Activated CD8-positive, alpha-beta memory T cell treated with anti-CD3 and anti-CD28 coated beads, Interleukin-2, amount 50 U/mL, for 1 hour (primary cell): ENCODE data around the gene STK39.

Source experiments
- DNase-seq: peaks from one replicate; pipeline ENCODE4 v3.0.0-alpha.2; 2020; ENCODE audit errors: extremely low read depth

STK39 gene

DNA sequence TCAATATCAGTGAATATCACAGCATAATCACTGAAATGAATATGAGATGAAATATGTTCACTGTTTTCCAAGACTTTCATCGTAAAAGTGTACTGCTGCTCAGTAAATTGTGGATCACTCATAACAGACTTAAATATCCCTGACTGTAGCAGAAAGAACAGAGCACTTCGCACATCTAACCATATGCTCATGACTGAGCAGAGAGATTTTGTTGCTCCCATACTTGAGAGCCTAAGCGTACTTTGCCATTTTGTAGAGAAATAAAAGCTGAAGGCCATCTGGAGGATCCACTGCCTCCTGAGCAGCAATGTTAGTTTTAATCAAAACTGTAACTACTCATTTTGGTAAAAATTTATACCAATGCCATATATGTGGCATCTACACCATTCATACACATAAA, 243.5 kb downstream of the STK39 start:
- DNase-seq: no peak

DNA sequence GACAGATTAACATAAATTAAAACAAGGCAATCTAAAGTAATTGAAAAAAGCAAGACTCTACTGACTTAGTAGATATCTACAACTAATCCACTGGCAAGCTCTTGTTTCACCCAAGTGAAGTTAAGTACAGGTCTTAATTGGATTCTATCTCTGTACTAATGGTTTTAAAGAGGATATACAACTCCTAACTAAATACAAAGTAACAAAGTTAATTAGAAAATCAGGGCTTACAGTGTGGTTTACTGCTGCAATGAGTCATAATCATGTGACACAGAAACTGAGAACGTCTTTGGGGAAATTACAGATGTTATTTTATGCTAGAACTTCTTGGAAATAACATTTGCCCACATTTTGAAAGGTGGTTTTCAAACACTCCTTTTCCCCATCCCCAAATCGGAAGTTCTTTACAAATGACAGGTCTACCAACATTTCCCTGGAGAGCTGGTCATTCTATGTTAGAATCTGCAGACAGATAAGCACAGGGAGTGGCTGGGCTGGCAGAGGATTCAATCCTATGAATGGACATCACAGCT, 245.3 kb downstream of the STK39 start:
- no peak for DNase-seq

DNA sequence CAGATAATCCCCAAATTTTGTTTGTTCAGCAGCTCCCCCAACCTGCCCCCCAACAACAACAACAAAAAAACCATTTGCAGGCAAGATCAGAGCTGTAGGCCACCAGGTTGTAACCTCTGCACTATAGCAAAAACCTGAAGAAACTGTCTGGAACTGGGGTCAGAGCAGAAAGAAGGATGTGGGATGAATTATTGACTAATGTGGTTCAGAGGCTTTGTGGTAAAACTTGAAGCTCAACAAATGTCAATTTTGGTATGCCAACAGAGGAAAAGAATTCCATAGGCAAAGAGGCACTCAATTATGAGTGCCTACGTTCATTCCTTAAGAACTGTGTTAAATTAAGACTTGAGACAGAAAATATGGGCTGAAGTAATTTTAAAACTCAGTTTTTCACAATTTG, 255.1 kb downstream of the STK39 start:
- DNase-seq: no peak

DNA sequence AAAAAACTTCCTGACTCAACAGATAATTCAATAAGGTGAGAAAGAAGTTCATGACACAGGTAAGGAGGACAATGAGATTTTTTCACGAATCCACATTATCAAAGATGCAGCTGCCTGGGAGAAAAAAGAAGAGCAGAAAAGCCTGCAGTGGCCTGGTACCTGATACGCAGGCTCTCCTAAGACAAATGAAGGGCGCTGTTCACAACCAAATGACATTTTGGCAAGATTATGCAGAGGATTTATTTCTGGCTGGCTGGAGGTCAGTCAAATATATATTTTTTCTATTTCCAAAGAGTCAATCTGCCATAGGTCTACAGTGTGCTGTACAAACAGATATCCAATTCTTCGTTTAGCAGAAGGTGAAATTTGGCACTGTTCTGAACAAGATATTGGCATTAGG, 257.3 kb downstream of the STK39 start:
- DNase-seq: no peak

DNA sequence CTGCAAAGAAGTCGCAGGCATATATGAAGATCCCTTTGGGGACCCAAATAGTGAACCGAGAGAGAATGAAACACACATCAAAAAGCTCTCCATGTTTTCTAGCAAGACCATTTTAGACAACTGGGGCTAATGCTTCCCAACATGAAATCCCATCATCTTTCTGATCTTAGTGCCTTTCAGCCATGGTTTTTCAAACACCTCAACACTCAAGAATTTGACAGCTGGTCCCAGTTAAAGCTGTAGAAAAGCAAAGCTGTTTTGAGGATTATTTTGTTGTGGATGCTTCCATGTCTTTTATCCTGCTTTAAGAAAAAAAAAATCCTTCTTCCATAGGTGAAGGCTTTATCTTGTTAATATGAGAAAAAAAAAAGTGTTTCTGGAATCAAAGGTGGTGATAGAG, 259.1 kb downstream of the STK39 start:
- DNase-seq: no peak

DNA sequence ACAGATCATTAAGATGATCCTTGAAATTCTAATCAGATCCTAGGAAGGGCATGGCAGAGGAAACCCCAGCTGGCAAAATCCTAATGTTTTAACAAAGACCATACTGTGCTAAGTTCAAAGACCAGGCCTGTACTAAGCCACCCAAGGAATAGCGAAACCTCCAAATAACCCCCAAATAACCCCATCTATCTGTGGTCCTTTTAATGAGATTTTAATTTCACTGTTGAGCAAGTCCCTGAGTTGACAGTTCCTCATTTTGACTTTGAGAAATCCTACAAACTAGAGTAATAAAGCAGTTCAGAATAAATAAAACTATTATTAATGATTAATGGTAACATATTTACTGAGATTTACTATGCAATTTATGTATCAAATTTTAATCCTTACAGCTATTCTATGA, 259.8 kb downstream of the STK39 start:
- DNase-seq: no peak

DNA sequence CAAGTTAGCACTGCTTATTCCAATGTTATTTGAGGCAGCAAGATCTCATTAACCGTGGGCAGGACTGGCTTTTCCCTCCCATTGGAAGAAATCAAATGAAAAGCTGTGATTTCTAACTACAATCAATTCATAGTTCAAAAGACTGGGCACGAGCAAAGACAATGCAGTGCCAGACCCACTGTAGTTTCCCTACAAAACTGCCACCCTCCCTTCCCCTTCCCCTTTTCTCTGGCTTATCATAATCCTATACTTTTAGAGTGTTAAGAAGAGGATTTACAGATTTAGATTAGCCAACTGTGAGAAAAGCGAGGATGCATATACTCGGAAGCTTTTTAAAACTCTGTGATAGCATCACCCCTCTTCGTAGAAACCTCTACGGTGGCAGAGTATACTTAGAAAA, 260.4 kb downstream of the STK39 start:
- DNase-seq: no peak

DNA sequence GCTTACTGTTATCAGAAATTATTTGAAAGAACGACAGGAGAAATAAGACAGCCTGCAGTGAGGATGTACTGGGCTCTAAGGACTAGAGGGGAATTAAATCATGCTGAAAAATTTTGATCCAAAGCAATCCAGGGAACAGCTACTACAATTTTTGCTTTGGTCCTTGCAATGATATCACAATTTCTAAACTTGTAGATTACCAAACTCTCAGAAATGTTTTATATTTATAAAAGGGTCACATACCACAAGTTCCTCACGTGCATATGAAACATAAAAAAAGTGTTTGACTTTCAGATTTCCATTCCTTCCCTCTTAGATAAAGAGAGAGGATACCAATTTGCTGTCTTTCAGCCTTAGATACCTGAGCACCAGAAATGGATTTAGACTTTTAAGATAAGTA, 261.2 kb downstream of the STK39 start:
- DNase-seq: no peak

DNA sequence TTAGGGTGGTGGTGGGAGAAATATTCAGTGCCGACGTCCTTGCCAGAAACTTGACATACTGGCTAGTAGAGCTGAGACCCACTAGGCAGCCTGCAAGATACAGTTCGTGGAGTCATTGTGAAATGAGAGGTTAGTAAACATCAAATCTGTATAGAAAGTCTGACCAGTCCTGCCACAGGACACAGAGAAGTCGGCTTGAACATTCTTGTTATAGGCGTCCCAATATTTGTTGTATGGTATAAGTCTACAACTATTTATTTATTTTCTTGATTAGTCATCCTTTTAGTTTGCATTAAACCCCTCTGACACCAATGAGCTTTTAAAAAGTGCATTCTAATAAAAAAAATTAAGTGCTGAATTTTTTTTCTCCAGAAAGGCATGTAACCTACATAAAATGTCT, 265.4 kb downstream of the STK39 start:
- DNase-seq: no peak

DNA sequence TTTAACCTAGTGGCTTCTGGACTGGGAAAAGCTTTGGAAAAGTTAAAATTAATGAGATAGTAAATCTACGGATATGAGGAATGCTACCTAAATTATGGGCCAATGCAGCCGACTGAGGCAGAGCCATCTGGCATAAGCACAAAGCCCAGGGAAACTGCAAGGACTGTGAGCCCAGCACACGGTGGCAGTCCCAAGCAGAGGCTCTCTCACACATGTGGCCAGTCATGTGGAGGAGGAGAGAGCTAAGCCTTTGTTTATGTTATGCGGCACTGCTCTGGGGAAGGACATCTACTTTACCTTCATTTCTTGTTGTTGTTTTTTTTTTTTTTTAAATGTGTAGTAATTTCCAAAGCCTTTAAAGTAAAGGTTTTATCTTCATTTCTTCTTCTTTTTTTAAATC, 267.0 kb downstream of the STK39 start:
- no peak for DNase-seq

DNA sequence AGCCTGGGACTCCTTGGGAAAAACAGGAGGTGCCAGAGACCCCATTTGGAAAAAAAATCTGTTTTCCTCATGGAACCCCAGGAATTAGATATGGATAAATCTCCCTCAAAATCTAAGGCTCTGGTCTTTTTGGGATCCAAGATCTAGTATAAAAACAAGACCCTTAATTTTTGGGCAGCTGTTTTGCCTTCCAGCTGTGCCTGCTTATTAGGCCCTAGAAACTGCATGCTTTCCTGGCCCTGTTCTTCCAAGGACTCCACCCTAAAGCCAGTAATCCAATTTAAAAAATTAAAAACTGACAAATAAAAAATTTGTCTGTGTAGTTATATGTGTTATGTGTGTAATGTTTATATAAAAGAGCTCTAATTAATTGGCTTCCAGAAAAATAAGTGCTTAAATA, 274.6 kb downstream of the STK39 start:
- no peak for DNase-seq

DNA sequence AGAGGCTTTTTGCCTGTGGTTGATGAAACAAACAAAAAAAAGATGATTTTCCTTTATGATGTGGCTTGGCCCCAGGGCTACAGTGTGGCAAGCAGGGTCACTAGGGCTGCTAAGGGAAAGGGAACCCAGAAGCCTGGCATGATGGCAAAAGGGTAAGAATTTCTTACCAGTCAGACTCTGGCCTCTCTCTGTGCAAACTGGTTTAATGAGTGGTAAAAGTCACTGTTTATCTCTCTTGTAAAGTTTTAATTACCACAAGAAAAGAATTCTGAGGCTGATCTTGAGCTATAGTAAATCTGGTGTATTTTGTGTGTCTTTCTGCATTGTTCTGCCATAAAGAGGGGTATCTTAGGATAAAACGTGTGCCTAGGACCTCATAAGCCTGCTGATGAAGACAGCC, 275.4 kb downstream of the STK39 start:
- no peak for DNase-seq

DNA sequence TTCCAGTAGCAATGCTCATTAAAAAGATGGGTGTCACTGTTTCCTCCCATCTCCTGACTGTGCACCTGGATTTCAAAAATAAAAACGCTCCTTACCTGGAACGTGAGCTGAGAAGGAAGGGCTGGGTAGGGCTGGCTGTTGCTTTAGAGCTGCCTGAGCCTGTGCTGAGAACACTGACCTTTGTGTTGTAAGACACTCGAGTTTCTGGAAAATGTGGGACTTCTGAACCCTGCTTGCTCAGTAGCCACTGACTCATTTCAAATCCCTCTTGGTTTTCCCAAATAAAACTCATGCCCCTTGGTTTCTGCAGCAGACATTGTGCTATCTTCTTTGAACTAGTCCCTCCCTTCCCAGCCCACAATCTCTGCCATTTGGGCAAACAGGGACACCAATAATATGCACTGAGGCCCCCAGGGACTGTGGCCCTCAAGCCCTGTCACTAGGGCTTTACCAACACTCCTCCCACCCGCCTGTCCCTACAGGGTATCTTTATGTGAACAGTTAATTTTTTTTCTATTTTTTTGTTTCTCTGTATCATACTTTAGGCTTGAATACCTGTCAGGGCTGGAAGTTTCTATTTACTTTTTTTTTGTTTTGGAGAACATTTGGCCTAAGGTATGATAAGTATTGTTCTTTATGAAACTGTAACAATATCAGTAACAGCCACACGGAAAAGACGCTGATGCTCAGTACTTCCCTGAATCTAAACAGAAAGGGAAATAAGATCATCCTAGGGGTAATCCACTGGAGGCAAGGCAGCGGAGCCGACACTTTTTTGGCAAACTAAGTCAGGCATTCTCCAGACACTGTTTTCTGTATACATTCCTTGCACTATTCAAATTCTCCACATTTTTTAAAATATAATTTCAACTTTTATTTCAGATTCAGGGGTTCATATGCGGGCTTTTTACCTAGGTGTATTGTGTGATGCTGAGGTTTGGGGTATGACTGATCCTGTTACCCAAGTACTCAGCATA, 280.2 kb downstream of the STK39 start:
- DNase-seq: no peak

DNA sequence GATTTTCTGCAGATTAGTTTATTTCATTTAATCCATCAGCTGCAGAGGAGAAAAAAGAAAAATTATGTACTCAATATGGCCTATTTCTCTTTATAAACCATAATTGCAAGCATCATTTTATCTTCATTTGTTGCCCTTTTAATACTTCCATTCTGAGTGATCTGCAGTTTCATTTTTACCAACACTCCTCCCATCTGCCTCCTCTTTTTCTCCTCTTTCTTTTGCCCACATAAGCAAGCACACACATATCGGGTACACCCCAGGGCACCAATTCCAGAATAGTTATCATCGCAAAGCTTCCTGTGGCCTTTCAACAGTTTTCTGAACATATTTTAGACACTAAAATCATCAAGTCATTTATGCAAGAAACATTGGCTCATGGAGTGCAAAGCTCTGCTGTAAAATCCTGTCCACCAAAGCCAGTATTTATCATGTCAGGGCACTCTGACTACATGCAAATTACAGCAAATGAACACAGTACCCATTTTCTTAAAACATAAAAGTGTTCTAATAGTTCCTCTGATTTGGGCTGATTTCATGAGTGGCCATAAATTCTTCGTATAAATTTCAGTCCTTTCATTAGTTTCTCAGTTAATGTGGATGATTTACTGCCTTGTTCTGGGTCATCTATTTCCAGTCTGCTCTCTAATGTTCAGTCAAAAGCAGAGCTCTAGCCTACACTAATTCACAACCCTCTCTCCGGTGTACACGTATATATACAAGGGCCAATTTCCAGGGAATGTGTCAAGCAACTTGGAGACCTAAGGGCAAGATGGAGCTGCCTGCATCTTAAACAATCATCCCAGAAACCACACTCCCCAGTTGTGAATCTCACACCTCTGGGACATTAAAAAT, 281.3 kb downstream of the STK39 start:
- DNase-seq: no peak

DNA sequence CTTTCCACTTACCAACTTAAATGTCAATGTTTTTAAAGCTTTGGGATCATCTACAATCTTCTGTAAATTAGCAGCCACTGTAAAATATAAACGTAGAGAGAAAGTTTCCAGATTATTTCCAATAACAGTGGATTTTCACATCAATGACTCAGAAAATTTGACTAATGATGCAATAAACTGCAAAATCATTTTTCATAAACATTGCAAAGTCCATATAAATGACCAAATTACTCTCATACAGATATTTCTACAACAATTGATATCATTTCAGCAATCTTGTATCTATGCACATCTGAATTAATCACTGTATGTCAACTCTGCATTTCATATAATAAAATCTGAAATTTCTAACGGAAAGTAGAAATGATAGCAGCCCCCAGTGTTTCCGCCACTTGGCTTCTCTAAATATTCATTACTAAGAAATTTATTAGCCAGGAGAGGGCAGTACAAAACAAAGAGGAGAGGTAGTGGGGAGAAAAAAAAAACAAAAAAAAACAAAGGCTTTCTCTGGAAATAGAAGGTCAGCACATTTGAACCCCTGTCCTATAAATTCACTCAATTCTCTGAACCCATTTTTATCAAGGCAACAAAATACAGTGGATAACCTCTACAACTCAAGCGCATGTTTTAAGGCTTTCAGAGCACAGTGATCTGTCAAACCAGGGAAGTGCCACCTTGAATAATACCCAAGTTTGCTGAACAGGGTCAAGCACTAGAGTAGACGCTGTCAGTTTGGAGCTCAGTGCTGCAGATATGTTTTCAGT, 282.6 kb downstream of the STK39 start:
- no peak for DNase-seq

DNA sequence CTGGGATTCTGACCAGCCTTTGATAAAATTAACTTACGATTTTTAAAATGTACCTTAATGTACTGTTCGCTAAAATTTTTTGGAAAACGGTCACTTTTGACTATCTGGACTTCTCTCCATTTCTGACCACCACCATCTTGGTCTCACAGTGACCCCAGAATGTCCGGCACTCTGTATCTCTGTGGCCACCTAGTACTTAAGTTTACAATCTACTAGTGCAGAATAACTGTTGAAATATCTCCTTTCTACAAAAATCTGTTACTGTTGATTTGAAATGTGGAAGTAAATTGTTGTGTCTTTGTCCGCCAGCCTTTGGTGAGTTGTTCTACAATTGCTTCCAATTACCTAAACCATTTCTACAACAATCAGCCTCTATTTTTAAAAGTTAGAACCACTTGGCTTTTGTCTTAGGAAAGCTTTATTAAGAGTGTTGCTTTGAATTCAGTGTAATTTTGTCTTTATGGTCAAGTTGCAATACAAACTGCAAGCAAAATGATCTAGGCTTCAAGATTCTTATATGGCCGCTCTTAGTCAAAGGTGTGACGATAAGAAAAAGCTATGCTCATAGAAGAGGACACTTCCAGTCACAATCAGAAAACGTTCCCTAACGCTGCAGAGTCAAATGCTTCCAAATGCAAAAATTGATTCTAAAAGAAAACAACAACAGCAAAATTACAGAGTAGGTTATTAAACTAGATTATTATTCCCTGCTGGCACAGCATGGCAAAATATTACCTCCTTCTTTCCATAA, 283.3 kb downstream of the STK39 start:
- DNase-seq: no peak

DNA sequence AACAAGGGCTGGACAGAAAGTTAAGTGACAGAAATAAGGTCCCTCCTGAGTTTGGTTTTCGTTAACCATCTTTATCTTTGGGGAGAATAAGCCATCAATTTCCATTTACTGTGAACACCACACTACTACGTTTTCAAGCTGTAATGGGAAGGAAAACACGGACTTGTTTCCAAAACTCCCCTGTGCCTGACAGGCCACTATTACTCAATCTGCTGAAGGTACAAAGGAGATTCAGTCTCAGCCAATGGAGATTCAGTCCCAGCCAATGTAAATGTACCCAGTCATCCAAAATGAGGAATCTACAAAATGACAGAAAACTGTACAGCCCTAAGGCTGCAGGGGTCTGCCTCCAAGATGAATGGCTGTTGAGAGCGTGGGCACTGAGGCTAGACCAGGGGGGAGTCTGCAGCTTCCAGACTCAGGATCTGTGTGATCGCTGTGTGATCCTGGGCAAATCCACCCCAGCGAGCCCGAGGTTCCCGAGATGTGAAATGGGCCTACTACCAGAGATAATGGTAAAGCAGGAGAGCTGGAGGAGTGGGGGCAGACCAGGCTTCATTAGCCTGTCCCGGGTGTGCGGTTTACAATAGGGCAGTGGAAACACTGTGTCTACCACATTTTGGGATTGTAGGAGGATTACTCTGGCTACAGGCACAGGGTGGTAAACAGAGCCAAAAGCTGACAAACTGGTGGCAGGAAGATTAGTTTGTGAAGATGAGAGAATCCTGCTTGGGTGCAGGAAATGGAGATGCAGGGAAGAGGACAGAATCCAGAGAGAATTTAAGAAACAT, 284.8 kb downstream of the STK39 start:
- no peak for DNase-seq

DNA sequence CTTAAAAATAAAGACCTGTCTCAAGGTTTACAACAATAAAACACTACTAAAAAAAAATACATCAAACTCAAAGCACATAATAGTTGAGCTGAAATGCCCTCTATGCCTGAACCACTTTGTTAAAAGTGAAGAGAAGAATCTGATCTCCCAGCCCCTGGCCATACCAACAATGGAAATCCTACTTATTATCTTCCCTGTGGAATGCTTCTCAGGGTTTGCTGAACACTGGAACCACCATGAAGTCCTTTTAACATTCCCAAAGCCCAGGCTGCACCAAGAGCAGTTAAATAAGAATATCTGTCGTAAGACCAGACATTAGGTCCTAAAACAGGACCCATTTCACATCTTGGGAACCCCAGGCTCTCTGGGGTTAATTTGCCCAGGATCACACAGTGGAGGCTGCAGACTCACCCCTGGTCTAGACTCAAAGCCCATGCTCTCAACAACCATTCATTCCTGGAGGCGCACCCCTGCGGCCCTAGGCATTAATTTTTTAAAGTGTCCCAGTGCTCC, 285.8 kb downstream of the STK39 start:
- DNase-seq: no peak

DNA sequence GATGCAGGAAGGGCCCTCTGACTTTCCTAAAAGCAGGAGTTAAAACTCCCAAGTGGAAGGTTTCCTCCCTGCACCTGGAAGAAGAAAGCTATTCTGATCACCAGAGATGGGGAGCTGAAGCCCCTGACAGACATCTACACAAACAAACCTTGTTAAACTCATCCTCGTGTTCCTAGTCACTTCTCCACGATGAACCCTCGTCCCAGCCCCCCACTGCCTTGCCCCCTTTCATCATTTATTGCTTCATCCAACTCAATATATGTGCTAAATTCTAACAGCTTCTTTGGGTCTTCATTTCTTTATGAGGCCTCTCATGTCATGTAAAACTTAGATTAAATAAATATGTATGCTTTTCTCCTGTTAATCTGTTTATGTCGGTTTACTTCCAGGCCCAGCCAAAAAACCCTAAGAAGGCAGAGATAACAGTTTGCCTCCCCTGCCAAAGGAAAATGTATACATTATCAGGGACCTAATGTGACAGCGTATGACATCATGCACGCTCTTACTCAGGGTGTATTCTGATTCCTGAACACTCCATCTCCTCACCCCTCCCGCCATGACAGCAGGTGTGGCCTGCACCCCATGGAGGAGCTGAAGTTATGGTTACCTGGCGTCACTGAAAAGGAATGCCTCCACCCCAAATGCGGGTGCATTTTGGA, 287.2 kb downstream of the STK39 start:
- DNase-seq: no peak

DNA sequence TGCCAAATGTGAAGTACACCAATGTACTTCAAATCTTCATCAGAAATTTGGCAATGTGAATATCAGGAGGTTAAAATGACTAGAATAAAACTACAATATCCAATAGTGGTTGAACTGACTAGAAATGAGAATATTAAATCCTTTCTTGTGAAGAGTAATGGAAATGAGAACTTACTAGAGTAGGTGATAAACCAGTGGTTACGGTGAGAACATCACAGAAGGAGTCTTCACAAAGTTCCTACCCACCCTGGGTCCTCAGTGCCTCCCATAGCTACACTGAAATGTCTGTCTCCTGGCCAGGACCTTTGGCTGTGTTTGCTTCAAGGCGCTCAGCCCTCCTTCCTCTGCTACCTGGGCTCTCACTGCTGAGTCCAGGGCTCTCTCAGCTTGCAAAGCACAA, 289.7 kb downstream of the STK39 start:
- no peak for DNase-seq
